ENCODE data around the gene GFI1B. TPM values are rescaled to one million over a fixed set of nuclear protein-coding genes. Genes with fewer than 3 reads are reported as not detected.
"Not testable (repeated sequence)": the region's sequence is repeated elsewhere in the genome, so short reads cannot be mapped to it uniquely, and the experiment has no call there.

Gene GFI1B
- total RNA-seq, 2 donors from 2014 or later, result not detected

DNA sequence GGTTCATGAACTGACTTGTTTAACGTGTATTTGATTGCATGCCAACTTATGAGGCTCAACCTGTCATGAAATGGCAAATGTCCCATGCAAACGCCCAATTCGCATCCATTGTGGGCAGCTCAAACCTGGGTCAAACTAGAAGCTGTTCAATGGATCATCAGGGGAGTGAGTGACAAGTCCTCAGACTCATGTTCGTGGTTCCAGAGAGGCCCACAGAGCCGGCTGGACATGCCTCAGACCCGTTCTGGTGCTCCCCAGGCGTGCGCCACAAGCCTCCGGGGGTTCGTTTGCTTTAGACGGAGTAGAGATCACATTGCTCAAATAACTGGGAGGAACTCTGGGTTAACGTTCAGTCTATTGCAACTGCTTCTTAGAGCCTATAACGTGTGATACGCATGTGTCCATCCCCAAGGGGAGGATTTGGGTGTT, 15.0 kb downstream of the GFI1B start:
- H3K27ac Mint-ChIP-seq, result no peak overlapping the region
- H3K4me3 Mint-ChIP-seq, result no peak overlapping the region
- H3K4me1 Mint-ChIP-seq, result no peaks in the 10 kb centered on the region
- H3K9me3 Mint-ChIP-seq, result no peaks in the 10 kb centered on the region
- peaks cover 28% of the 10 kb centered on the region for H3K27me3 Mint-ChIP-seq
- ATAC-seq (replicated peaks), result no peak
- no peaks in the 10 kb centered on the region for H3K36me3 Mint-ChIP-seq (ENCODE audit: low read depth)

- Mint-ChIP-seq H3K4me3 (no peak overlapping the region), H3K9me3 (no peaks in the 10 kb centered on the region), H3K4me1 (no peaks in the 10 kb centered on the region), H3K27me3 (peaks cover 31% of the 10 kb centered on the region), H3K36me3 (ENCODE audit: low read depth) (no peaks in the 10 kb centered on the region), H3K27ac (no peak overlapping the region)
- ATAC-seq (replicated peaks), result peak; percentile 65
Observed at GRCh38 chr9:132994410-132995120, 16.1 kb downstream of the GFI1B start.

- Mint-ChIP-seq H3K27me3 (peaks cover 34% of the 10 kb centered on the region), H3K4me1 (no peaks in the 10 kb centered on the region), H3K4me3 (no peak overlapping the region), H3K36me3 (ENCODE audit: low read depth) (no peaks in the 10 kb centered on the region), H3K9me3 (no peaks in the 10 kb centered on the region), H3K27ac (no peak overlapping the region)
- no peak for ATAC-seq (replicated peaks)
Observed at GRCh38 chr9:132995121-132995420, 16.6 kb downstream of the GFI1B start.

GRCh38 chr9:132995879-132996278, 17.4 kb downstream of the GFI1B start:
- Mint-ChIP-seq H3K27me3 (peaks cover 38% of the 10 kb centered on the region), H3K4me3 (no peak overlapping the region), H3K9me3 (no peaks in the 10 kb centered on the region), H3K36me3 (ENCODE audit: low read depth) (no peaks in the 10 kb centered on the region), H3K4me1 (no peaks in the 10 kb centered on the region), H3K27ac (no peak overlapping the region)
- ATAC-seq (replicated peaks), result no peak

- H3K4me3 Mint-ChIP-seq, result no peak overlapping the region
- no peaks in the 10 kb centered on the region for H3K36me3 Mint-ChIP-seq (ENCODE audit: low read depth)
- H3K9me3 Mint-ChIP-seq, result no peaks in the 10 kb centered on the region
- H3K27me3 Mint-ChIP-seq, result peaks cover 39% of the 10 kb centered on the region
- no peak for ATAC-seq (replicated peaks)
- H3K4me1 Mint-ChIP-seq, result no peaks in the 10 kb centered on the region
- no peak overlapping the region for H3K27ac Mint-ChIP-seq
Observed at GRCh38 chr9:132996526-132996925, 18.0 kb downstream of the GFI1B start.

DNA sequence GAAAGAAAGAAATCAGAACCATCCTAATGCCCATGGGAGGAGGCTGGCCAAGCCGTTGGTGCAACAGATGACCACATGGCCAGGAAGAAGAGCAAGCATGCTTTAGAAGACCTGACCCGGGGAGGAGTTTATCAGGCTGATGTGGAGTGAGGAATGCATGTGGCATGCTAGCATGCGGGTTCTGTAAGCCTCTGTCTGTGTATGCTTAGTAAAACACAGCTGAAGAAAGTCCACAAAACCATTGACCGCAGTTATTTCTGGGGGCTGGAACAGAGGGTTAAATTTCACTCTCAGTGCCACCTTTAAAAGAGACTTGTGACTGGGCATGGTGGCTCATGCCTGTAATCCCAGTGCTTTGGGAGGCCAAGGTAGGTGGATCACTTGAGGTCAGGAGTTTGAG, 19.1 kb downstream of the GFI1B start:
- H3K27me3 Mint-ChIP-seq, result peaks cover 38% of the 10 kb centered on the region
- no peak for ATAC-seq (replicated peaks)
- H3K4me3 Mint-ChIP-seq, result no peak overlapping the region
- no peak overlapping the region for H3K27ac Mint-ChIP-seq
- H3K4me1 Mint-ChIP-seq, result no peaks in the 10 kb centered on the region
- H3K36me3 Mint-ChIP-seq (ENCODE audit: low read depth), result no peaks in the 10 kb centered on the region
- no peaks in the 10 kb centered on the region for H3K9me3 Mint-ChIP-seq

GRCh38 chr9:132998221-132998620, 19.7 kb downstream of the GFI1B start:
- not testable (repeated sequence) for ATAC-seq (replicated peaks); H3K27ac Mint-ChIP-seq; H3K36me3 Mint-ChIP-seq (ENCODE audit: low read depth); H3K4me3 Mint-ChIP-seq; H3K9me3 Mint-ChIP-seq; H3K4me1 Mint-ChIP-seq
- peaks cover 35% of the 10 kb centered on the region for H3K27me3 Mint-ChIP-seq

GRCh38 chr9:132998831-132999635, 20.5 kb downstream of the GFI1B start:
- no peaks in the 10 kb centered on the region for H3K9me3 Mint-ChIP-seq
- ATAC-seq (replicated peaks), result no peak

GRCh38 chr9:133002147-133003070, 23.9 kb downstream of the GFI1B start:
- H3K9me3 Mint-ChIP-seq, result no peaks in the 10 kb centered on the region
- H3K27me3 Mint-ChIP-seq, result peaks cover 40% of the 10 kb centered on the region
- no peak overlapping the region for H3K4me3 Mint-ChIP-seq
- no peak for ATAC-seq (replicated peaks)
- no peaks in the 10 kb centered on the region for H3K4me1 Mint-ChIP-seq
- H3K27ac Mint-ChIP-seq, result no peak overlapping the region
- H3K36me3 Mint-ChIP-seq (ENCODE audit: low read depth), result no peaks in the 10 kb centered on the region

More at GRCh38 chr9:132998831-132999635, 20.5 kb downstream of the GFI1B start:
- H3K27ac Mint-ChIP-seq, result no peak overlapping the region
- no peak overlapping the region for H3K4me3 Mint-ChIP-seq
- H3K27me3 Mint-ChIP-seq, result peaks cover 37% of the 10 kb centered on the region
- no peaks in the 10 kb centered on the region for H3K36me3 Mint-ChIP-seq (ENCODE audit: low read depth)
- no peaks in the 10 kb centered on the region for H3K4me1 Mint-ChIP-seq

GRCh38 chr9:133003071-133003461, 24.6 kb downstream of the GFI1B start:
- Mint-ChIP-seq H3K9me3 (no peaks in the 10 kb centered on the region), H3K4me1 (no peaks in the 10 kb centered on the region), H3K27ac (no peak overlapping the region), H3K4me3 (no peak overlapping the region), H3K27me3 (peaks cover 39% of the 10 kb centered on the region), H3K36me3 (ENCODE audit: low read depth) (no peaks in the 10 kb centered on the region)
- no peak for ATAC-seq (replicated peaks)

- Mint-ChIP-seq H3K4me1 (no peaks in the 10 kb centered on the region), H3K4me3 (no peak overlapping the region), H3K27ac (no peak overlapping the region), H3K9me3 (no peaks in the 10 kb centered on the region), H3K36me3 (ENCODE audit: low read depth) (no peaks in the 10 kb centered on the region), H3K27me3 (peaks cover 38% of the 10 kb centered on the region)
- no peak for ATAC-seq (replicated peaks)
Observed at GRCh38 chr9:133003671-133004090, 25.2 kb downstream of the GFI1B start.

DNA sequence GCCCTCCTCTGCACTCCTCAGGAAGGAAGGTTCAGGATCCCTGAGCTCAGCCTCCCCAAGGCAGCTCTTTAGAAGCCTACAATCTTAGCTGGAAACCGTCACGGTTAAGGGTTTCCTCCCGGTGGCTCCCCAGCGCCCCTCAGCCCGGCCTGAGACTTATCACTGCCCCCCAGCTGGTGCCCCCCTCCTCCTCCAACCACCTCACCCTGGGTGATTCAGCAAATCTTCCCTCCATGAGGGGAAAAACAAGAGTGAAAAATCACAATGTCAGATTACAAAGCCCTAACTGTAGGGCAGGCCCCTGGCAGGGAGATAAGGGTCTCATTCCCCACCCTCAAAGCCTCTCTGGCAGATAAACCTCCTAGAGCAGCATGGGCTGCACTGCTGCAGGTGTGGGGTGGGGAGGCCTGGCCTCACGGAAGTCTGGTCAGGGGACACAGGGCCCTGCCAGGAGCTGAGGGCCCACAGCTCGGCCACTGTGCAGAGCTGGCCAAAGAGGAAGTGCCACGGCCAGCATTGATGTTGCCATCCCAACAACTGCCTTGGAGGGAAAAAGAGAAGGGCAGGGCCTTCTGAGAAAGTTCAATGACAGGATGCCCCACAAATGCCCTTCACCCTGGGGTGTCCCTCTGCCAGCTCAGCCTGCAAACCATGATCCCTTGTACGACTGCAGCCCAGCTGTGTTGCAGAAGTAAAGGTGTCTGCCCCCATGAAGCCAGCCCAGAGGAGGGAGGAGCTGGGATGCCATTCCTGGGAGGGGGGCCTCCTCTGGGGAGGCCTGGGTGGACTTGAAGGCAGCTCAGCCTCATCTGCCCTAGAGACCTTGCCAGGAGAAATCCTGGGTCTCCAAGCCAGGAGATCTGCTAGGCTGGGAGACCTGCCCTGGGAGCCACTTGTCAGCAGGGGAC, 25.9 kb downstream of the GFI1B start:
- Mint-ChIP-seq H3K27me3 (peaks cover 36% of the 10 kb centered on the region), H3K9me3 (no peaks in the 10 kb centered on the region), H3K4me1 (no peaks in the 10 kb centered on the region), H3K27ac (no peak overlapping the region), H3K36me3 (ENCODE audit: low read depth) (no peaks in the 10 kb centered on the region), H3K4me3 (no peak overlapping the region)
- no peak for ATAC-seq (replicated peaks)

GRCh38 chr9:133004999-133005760, 26.7 kb downstream of the GFI1B start:
- no peaks in the 10 kb centered on the region for H3K36me3 Mint-ChIP-seq (ENCODE audit: low read depth)
- no peak for ATAC-seq (replicated peaks)
- H3K27ac Mint-ChIP-seq, result no peak overlapping the region
- no peak overlapping the region for H3K4me3 Mint-ChIP-seq
- peaks cover 34% of the 10 kb centered on the region for H3K27me3 Mint-ChIP-seq
- H3K4me1 Mint-ChIP-seq, result no peaks in the 10 kb centered on the region
- no peaks in the 10 kb centered on the region for H3K9me3 Mint-ChIP-seq
